ENCODE results near the gene SERGEF. TPM values are rescaled to one million over a fixed set of nuclear protein-coding genes. Genes with fewer than 3 reads are reported as not detected.

Gene SERGEF
- total RNA-seq, 4 donors from 2014 or later, result 17.1 to 39.3 (median 33.1) TPM

GRCh38 chr11:17763244-17763643, 249.6 kb downstream of the SERGEF start:
- 71 to 80% methylated on average over 5 to 7 of the region's 7 CpGs for WGBS, 2 donors
- H3K4me3 ChIP-seq (ENCODE audit: low read depth, poor library complexity, severe bottlenecking), result no peak overlapping the region
- no peak for DNase-seq (ENCODE audit: low spot score in 2 of 2)
- intact Hi-C loops (cut with DNase I; ENCODE audit: low total_unique reads), result loop anchor here (10.0 kb wide), 1 partner anchor 212 kb away; no protein-coding TSS in a partner anchor
- TF ChIP-seq, protein P1, sequence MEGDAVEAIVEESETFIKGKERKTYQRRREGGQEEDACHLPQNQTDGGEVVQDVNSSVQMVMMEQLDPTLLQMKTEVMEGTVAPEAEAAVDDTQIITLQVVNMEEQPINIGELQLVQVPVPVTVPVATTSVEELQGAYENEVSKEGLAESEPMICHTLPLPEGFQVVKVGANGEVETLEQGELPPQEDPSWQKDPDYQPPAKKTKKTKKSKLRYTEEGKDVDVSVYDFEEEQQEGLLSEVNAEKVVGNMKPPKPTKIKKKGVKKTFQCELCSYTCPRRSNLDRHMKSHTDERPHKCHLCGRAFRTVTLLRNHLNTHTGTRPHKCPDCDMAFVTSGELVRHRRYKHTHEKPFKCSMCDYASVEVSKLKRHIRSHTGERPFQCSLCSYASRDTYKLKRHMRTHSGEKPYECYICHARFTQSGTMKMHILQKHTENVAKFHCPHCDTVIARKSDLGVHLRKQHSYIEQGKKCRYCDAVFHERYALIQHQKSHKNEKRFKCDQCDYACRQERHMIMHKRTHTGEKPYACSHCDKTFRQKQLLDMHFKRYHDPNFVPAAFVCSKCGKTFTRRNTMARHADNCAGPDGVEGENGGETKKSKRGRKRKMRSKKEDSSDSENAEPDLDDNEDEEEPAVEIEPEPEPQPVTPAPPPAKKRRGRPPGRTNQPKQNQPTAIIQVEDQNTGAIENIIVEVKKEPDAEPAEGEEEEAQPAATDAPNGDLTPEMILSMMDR (IDR thresholded peaks at IDR 0.05), result no peak
- TF ChIP-seq POLR2A (IDR thresholded peaks at IDR 0.05), result no peak

DNA sequence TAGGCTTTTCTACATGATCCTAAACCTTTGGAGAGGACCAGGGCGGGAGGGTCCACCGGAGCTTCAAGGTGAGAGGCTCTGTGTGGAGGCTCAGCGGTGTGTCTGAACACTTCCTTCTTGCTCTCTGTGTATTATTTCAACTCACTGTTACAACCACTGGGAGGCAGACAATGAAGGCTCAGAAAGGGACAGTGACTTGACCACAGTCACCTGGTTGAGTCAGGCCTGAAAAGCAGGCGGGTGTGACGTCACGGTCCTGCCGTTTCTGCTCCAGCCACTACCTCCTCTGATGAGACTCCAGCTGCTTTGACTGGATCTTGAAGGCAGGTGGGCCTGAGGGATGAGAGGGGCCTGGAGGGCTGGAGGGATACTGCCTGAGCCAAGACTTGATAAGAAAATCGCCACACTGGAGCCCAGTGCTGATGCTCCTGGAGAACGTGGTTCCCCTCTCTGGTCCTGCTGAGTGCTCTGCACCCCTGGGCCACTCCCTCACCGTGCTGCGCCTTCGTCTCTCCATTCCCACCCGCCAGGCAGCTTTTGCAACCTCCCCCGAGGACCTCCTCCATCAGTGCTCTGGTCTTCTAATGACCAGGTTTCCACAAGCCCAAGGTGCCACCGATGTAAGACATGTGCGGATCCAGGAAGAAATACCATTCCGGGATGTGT, 250.4 kb downstream of the SERGEF start:
- WGBS, 2 donors, result 84 to 86% methylated on average over 17 of the region's 17 CpGs
- intact Hi-C loops (cut with DNase I; ENCODE audit: low total_unique reads), result loop anchor here (10.0 kb wide), 1 partner anchor 212 kb away; no protein-coding TSS in a partner anchor
- no peak for DNase-seq (ENCODE audit: low spot score in 2 of 2)
- H3K4me3 ChIP-seq (ENCODE audit: low read depth, poor library complexity, severe bottlenecking), result no peak overlapping the region
- TF ChIP-seq POLR2A (IDR thresholded peaks at IDR 0.05), result no peak
- TF ChIP-seq, protein P1 (IDR thresholded peaks at IDR 0.05), result no peak

DNA sequence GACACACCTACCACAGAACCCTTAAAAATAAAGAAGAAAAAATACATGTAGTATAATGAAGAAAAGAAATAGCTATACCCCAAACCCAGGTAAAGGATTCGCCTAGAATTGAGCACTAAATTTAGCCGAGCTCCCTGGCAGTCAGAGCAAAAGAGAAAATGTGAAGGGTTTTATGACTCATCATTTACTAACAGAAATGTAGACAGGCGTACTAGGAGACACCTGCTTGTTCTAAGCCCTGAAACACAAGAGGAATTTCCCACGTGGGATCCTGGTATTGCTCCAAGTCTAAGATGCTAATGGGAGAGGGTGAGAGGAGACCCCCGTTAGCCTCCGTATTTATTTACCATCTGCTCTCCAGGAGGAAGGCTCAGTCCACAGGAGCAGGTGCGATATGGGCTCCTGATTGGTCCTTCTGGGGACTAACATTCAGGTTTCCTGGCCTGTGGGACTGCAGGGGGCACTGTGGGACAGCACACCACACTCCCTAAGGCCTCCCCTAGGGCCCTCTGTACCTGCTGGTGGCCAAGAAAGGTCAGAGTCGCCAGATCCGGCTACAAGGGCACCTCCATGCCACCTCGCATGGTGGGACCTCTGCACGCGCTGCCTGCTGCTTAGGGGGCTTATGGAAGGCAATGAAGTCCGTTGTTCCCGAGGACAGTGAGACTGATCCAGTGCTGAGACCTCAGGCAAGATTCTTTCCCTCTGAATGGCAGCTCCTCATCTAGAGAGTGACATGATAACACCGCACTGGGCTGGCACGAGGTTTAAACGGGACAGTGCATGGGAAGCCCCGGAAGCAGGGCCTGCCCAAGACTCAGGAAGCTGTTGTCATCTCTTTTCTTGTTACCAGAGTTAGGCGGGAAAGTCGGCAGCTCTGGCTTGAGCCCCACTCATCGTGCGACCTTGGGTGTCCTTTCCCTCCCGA, 252.5 kb downstream of the SERGEF start:
- no peak for DNase-seq (ENCODE audit: low spot score in 2 of 2)
- no peak overlapping the region for H3K4me3 ChIP-seq (ENCODE audit: low read depth, poor library complexity, severe bottlenecking)
- WGBS, 2 donors, result 64 to 69% methylated on average over 23 of the region's 23 CpGs
- no peak for TF ChIP-seq POLR2A (IDR thresholded peaks at IDR 0.05)
- TF ChIP-seq, protein P1 (IDR thresholded peaks at IDR 0.05), result no peak
- intact Hi-C loops (cut with DNase I; ENCODE audit: low total_unique reads), result loop anchor here (10.0 kb wide), 1 partner anchor 214 kb away; no protein-coding TSS in a partner anchor

- DNase-seq (ENCODE audit: low spot score in 2 of 2), result no peak
- H3K4me3 ChIP-seq (ENCODE audit: low read depth, poor library complexity, severe bottlenecking), result no peak overlapping the region
- no peak for TF ChIP-seq POLR2A (IDR thresholded peaks at IDR 0.05)
- TF ChIP-seq, protein P1 (IDR thresholded peaks at IDR 0.05), result no peak
- 82 to 84% methylated on average over 3 of the region's 3 CpGs for WGBS, 2 donors
- intact Hi-C loops (cut with DNase I; ENCODE audit: low total_unique reads), result no loop called here
Observed at GRCh38 chr11:17755891-17756290, 257.0 kb downstream of the SERGEF start.

- DNase-seq (ENCODE audit: low spot score in 2 of 2), result no peak
- WGBS, 2 donors, result 84 to 86% methylated on average over 10 of the region's 10 CpGs
- intact Hi-C loops (cut with DNase I; ENCODE audit: low total_unique reads), result no loop called here
- TF ChIP-seq, protein P1 (IDR thresholded peaks at IDR 0.05), result no peak
- no peak for TF ChIP-seq POLR2A (IDR thresholded peaks at IDR 0.05)
- H3K4me3 ChIP-seq (ENCODE audit: low read depth, poor library complexity, severe bottlenecking), result no peak overlapping the region
Observed at GRCh38 chr11:17753641-17754040, 259.2 kb downstream of the SERGEF start.
